ENCODE measurements around the gene GSG1L. TPM values are rescaled to one million over a fixed set of nuclear protein-coding genes. Genes with fewer than 3 reads are reported as not detected.

Gene GSG1L
- 0.08 to 0.17 TPM in 2 of 5 replicates, not detected in the others for total RNA-seq (2022; extraction: Qiagen RNA extraction)

DNA sequence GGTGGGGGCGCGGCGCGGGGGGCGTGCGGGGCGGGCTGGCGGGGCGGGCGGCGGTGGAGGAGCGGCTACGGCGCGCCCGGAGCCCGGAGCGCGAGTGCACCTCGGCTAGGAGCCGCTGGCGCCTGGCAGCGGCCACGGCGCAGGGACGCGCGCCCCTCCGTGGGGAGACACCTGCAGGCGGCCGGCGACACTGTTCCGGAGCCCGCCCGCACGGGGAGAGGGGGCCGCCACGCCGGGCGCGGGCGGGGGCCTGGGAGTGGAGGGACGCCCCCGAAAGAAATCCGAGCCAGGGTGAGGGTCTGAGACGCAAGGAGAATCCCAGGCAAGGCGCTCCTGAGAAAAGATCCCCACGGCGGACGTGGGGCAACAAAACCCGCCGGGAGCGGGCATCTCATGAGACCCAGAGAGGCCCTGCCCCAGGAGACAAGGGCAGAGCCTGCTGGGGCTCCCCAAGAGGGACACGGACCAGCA lies at the start of gene GSG1L:
Gene GSG1L, minus strand, starts transcription at position 124 of the 471 bp plus-strand sequence. CDS start 290 bp downstream, outside the sequence.

Other genes with a start within 250 kb of the GSG1L start
- gene XPO6, start 148.3 kb upstream of the GSG1L start, total RNA-seq (2022; extraction: Qiagen RNA extraction): 87.2 to 97.6 TPM (median 96.9 TPM) in 5 replicates
- 0.22 to 0.32 TPM (median 0.25 TPM) in 5 replicates for gene SBK1, start 228.8 kb upstream of the GSG1L start, total RNA-seq (2022; extraction: Qiagen RNA extraction)